Activated CD8-positive, alpha-beta memory T cell treated with anti-CD3 and anti-CD28 coated beads, Interleukin-2, amount 50 U/mL, for 1 hour (primary cell): ENCODE results near the gene ZIC1.

Source experiments
- DNase-seq: peaks from one replicate; pipeline ENCODE4 v3.0.0-alpha.2; 2020; ENCODE audit errors: extremely low read depth

The ZIC1 gene

GRCh38 chr3:147422601-147423536, 13.7 kb downstream of the ZIC1 start:
- DNase-seq = no peak

DNA sequence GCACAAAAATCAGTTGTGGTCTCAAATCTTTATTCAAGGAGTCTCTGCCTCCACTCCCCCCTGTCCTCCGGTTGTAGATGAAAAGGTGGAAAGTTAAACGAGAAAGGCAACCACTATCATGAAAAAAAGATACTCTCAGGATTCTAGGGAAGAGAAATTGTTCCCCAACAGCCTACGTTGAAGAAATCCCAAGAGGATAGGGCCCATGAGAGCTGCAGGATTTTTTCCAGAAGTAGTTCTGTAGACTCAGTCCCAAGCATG, 14.3 kb downstream of the ZIC1 start:
- DNase-seq = no peak

- DNase-seq = no peak
Measured at GRCh38 chr3:147423798-147424580, 14.8 kb downstream of the ZIC1 start.

DNA sequence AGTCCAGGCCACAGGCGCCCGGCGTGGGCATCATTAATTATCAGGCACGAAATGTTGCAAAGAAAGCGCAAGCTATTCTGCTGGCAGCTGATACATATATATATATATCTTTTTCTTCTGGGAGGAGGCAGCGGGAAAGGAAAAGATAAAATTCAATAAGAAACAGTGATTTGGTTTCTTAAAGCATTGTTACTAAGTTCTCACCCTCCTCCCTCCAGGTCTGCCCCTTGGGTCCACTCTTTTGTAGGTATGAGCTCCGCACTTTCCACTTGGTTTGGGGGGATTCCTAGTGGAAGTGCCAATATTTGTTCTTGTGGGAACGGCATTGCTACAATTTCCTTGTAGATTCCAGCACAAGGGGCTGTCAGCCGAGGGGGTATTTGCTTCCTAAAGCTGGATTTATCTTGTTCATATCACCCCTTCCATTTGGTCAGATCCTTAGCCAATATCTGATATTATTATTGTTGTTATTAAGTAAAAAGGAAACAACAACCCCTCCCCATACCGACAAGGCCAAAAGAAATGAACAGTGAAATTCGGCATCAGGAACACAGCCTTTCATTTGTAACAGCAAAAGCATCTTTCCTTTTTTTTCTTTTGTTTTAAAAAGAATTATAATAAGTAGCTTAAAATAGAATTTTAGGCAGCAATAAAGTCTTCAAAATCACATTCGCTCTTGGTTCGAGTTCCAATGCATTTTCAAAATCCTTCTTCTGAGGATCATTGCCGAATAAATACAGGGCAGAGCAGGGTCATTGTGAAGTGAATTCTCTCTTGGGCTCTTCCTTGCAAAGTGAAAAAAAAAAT, 15.6 kb downstream of the ZIC1 start:
- no peak for DNase-seq

- DNase-seq = no peak
Measured at GRCh38 chr3:147425388-147425850, 16.3 kb downstream of the ZIC1 start.

DNA sequence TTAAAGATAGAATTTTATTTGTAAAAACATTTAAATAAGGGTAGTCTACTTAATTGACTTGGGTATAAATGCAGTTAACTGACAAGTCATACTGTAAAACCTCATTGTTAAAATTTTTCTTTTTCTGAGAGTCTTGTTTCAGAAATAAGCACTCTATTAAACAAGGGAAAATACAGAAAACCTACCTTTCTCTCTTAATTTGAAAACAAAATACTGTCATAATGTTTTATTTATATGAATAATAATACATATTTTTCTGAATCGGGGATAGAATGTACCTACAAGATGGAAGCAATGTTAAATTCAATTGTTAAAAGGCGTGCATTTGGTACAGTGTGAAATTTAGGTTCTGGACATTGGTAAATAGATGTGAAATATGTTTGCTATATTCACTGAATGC, 17.8 kb downstream of the ZIC1 start:
- no peak for DNase-seq

DNA sequence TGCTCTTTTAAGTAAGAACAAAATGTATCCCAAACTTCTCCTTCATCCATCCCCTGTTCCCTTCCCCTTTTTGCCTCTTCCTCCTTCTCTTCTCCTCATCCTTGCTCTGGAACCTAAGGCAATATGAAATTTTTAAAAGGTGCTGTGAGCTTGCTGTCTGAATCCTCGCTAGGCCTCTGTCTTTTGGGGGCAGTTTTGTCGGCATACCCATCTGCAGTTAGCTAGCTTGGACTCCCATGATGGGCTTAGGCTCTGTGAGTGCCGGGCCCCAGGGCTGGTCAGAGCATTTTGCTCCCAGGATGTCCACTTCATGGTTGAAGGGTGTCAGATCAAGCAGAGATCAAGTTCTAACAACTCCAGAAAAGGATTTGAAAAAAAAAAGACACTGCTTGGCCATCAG, 18.6 kb downstream of the ZIC1 start:
- no peak for DNase-seq

- DNase-seq = no peak
Measured at GRCh38 chr3:147428326-147428725, 19.2 kb downstream of the ZIC1 start.

GRCh38 chr3:147428754-147429153, 19.6 kb downstream of the ZIC1 start:
- no peak for DNase-seq

DNA sequence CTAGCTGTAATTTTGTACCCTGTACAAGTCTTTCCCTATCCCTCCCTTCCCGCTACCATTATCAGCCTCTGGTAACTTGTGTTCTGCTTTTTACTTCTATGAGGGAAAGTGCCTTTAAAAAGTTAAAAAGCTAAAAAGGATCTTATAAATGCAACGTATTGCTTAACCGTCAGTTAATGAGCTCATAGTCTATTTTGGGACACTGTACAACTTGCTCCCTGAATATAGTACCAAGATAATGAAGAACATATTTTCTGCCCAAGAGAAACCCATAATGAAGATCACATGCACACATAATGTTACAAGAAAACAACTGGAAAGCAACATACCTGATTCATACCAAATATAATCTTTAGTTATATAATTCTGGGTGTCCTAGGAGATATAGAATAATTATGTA, 22.6 kb downstream of the ZIC1 start:
- DNase-seq = no peak

DNA sequence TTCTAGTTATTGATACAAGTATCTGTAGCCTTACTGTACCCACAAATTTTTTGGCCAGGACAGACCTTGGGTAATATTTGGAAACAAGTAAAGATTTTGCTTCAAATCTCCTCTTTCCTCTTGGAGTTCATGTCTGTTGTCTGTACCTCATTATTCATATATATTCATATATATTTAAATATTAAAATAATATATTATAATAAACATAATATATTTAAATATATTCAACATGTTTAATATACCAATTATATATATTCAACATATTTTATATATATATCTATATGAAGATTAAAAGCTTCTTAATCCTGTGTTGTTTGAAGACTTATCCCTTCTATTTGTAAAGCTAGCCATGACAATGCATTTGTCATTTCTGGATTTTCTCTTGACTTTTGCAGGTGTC, 38.1 kb downstream of the ZIC1 start:
- DNase-seq = no peak

- no peak for DNase-seq
Measured at GRCh38 chr3:147449669-147450068, 40.5 kb downstream of the ZIC1 start.

- DNase-seq = no peak
Measured at GRCh38 chr3:147458995-147459704, 50.0 kb downstream of the ZIC1 start.

GRCh38 chr3:147462856-147463255, 53.7 kb downstream of the ZIC1 start:
- DNase-seq = no peak
